ENCODE measurements around the gene NAP1L4. TPM values are rescaled to one million over a fixed set of nuclear protein-coding genes. Genes with fewer than 3 reads are reported as not detected.

The NAP1L4 gene
- total RNA-seq, 1 donor from 2014 or later: 284 TPM

DNA sequence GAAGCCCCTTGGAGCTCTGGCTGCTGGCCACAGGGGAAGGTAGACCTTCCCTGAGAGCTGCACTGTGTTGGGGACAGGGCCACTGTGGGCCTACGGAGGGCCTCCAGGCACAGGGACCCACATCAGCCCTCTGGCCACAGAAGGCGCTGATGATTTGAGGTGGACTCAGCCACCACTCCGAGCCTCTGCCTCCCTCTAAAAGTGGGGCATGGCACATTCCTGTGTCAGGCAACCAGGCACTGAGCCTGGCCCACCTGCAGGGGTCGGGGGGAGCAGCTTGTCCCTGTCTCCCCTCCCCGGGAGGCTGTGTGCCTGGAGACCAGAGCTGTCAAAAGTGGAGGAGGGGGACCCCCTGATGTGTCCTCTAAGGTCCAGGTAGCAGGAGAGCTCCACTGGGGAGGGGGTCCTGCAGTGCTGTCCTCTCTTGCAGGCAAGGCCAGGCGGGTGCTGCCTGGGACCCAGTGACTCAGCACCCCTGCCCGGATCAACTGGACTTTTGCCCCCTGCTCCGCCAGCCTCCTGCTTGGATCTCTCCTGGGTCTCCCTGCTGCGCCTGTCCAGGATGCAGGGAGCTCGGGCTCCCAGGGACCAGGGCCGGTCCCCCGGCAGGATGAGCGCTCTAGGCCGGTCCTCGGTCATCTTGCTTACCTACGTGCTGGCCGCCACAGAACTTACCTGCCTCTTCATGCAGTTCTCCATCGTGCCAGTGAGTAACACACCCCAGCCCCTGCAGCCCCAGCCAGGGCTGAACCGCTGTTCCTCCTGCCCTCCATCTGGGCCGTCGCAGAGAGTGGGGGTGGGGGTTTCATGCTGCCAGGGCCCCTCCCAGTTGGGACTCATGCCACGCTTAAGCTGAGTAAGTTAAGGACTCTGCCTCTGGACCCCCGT lies 89.1 kb downstream of the NAP1L4 start:
- H3K4me1 Mint-ChIP-seq (ENCODE audit: low read depth): peaks cover 36% of the 10 kb centered on the region
- peak overlapping the region; percentile 72 for H3K4me3 Mint-ChIP-seq
- DNase-seq (ENCODE audit: low spot score): no peak
- intact Hi-C loops (cut with micrococcal nuclease): loop anchor here (1.0 to 5.0 kb wide), 7 partner anchors 11 to 526 kb away; partner anchors contain the start of genes CARS1, CD81, NAP1L4 and PHLDA2
- peaks cover 6% of the 10 kb centered on the region for H3K36me3 Mint-ChIP-seq (ENCODE audit: low read depth)
- H3K27me3 Mint-ChIP-seq (ENCODE audit: insufficient read depth): no peaks in the 10 kb centered on the region
- no peak overlapping the region for H3K27ac Mint-ChIP-seq
- peaks cover 10% of the 10 kb centered on the region for H3K9me3 Mint-ChIP-seq

DNA sequence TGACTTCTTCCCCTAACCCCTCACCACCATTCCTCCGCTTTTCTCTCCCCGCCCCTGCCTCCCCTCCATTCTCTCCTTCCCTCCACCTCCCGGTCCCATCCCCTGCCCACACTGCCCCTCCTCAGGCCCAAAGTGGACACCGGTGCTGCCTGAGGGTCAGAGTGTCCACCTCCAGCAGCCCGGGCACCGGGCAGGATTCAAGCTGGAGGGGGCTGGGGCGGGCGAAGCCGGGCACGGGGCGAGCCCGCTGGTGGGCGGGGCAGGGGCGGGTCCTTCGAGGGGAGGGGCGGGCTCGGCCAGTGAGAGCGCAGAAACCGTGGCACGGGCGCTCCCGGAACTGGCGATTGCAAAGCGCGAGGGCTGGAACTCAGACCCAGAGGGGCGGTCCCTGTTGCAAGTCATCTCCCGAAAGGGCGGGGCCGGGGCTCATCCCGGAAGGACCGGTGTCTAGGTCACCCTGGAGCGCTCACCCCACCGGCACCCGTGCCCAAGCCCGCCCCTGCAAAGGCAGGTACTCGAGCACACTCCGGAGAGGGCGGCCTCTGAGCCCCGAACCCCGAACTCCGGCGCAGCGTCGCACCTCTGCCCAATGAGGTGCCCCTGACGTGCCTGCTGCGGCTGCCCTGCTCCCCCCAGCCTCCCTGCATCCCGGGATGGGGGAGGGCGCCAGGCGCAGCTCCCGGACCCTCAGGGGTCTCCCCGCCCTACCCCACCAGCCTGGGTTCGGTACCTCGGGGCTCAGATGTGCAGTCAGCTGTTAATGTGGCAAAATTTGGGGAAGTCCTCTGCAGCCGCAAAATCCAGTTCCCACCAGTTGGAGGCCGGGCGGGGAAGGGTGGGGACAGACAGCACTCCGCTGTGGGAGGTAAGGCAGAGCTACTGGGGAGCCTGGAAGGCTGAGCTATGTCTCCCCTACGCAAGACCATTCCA lies 90.0 kb downstream of the NAP1L4 start:
- peak; percentile 93 for DNase-seq (ENCODE audit: low spot score)
- Mint-ChIP-seq H3K4me1 (ENCODE audit: low read depth) (peaks cover 41% of the 10 kb centered on the region), H3K27me3 (ENCODE audit: insufficient read depth) (no peaks in the 10 kb centered on the region), H3K36me3 (ENCODE audit: low read depth) (peaks cover 6% of the 10 kb centered on the region), H3K9me3 (peaks cover 10% of the 10 kb centered on the region), H3K4me3 (peak overlapping the region; percentile 72), H3K27ac (no peak overlapping the region)
- intact Hi-C loops (cut with micrococcal nuclease): loop anchor here (1.0 to 5.0 kb wide), 7 partner anchors 10 to 525 kb away; partner anchors contain the start of genes CARS1, CD81, NAP1L4 and PHLDA2

DNA sequence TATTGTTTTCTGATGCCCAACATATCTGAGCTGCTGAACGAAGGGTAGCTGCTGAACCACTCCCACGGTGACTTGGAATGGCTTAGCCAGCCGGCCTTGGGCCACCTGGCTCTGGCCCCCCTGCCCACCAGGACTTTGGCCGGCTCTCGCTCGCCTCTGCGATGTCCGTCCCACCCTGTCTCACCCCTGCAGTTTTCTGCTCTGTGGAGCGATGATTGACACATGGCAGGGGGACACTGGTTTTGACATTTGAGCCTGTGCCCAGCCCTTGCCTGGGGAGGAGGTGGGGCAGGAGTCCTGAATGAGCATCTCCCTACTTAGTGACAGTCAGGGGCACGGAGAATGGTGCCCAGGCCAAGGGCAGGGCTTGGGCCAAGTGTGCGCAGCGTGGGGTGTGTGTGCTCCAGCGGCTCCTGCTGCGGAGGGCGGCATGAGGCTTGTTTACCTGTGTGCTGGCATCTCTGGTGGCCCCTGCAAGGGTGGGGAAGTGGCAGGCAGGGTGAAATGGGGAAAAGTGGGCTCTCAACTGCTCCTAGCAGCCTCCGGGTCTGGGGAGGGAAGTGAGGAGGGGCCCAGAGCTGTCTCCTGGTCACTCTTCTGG lies 90.8 kb downstream of the NAP1L4 start:
- Mint-ChIP-seq H3K36me3 (ENCODE audit: low read depth) (peaks cover 6% of the 10 kb centered on the region), H3K27ac (no peak overlapping the region)
- intact Hi-C loops (cut with micrococcal nuclease): loop anchor here (5.0 kb wide), 1 partner anchor 156 kb away; the partner anchor contains the start of gene CARS1

DNA sequence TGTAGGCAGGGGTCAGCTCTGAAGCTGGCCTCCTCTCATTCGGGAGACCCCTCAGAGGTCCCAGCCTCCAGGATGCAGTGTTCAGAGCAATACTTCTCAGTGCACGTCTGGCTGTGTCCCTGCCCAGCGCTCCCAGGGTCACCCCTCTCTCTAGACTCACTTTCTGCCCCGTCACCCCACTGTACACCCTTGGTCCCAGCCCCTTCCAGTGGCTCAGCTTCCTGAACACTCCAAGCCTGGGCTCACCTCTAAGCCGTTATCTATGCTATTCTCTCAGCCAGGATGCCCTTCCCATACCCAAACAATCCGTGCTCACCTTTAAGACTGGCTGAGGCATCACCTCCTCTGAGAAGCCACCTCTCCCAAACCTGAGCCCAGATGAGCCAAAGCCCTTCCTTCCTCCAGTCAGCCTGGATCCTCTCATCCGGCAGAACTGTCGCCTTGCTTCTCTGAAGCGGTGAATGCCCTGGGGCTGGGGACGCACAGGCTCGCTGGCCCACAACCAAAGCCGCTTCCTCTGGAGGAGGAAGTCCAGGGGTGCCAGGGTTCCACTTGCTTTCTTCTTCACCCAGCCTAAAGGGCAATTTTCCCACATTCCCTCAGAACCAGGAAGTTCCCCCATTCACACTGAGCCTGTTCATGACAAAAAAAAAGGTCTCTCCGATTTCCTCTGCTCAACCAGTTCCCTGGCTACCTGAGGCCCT lies 92.9 kb downstream of the NAP1L4 start:
- Mint-ChIP-seq H3K27ac (peak overlapping the region; percentile 92), H3K4me3 (peak overlapping the region; percentile 82), H3K36me3 (ENCODE audit: low read depth) (no peaks in the 10 kb centered on the region), H3K4me1 (ENCODE audit: low read depth) (peaks cover 41% of the 10 kb centered on the region), H3K9me3 (no peaks in the 10 kb centered on the region), H3K27me3 (ENCODE audit: insufficient read depth) (no peaks in the 10 kb centered on the region)
- no peak for DNase-seq (ENCODE audit: low spot score)
- intact Hi-C loops (cut with micrococcal nuclease): loop anchor here (2.0 kb wide), 1 partner anchor 14 kb away; the partner anchor contains the start of gene CDKN1C

More for the DNA sequence above, 90.8 kb downstream of the NAP1L4 start:
- DNase-seq (ENCODE audit: low spot score): no peak
- Mint-ChIP-seq H3K9me3 (peaks cover 10% of the 10 kb centered on the region), H3K4me3 (peak overlapping the region; percentile 71), H3K27me3 (ENCODE audit: insufficient read depth) (no peaks in the 10 kb centered on the region), H3K4me1 (ENCODE audit: low read depth) (peaks cover 41% of the 10 kb centered on the region)

DNA sequence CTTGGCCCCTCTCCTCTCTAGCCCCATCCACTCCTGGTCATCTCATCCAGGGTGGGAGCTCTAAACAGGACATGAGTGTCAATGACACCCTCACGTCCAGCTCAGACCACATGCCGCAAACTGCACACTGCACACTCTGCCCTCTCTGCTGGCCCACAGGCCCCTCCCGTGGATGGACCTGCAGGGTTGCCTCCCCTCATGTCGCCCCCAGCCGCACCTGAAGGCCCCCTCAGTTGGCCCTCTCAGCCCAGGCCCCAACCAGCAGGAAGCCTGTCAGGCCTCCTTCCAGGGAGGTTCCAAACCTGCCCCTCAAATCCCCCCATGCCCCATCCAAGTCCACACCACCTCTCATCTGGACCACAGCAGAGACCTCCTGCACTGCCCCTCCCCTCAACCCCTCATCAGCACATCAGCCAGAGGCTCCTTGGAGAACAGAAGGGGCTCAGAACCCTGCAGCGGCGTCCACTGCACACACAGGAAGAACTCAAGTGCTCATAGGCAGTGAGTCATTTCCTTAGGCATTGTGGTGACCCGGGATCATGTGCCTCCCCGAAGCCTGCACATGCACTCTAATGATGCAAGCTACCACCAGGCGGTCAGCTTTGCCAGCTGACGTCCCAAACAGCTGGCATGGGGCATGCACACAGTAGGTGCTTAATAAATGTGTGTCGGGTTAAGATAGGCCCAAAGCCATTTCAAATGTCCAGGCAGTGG lies 93.6 kb downstream of the NAP1L4 start:
- peaks cover 36% of the 10 kb centered on the region for H3K4me1 Mint-ChIP-seq (ENCODE audit: low read depth)
- DNase-seq (ENCODE audit: low spot score): peak; percentile 45
- H3K27ac Mint-ChIP-seq: peak overlapping the region; percentile 92
- no peaks in the 10 kb centered on the region for H3K9me3 Mint-ChIP-seq
- intact Hi-C loops (cut with micrococcal nuclease): loop anchor here (2.0 kb wide), 1 partner anchor 14 kb away; the partner anchor contains the start of gene CDKN1C
- H3K27me3 Mint-ChIP-seq (ENCODE audit: insufficient read depth): no peaks in the 10 kb centered on the region
- H3K36me3 Mint-ChIP-seq (ENCODE audit: low read depth): no peaks in the 10 kb centered on the region
- H3K4me3 Mint-ChIP-seq: peak overlapping the region; percentile 82

DNA sequence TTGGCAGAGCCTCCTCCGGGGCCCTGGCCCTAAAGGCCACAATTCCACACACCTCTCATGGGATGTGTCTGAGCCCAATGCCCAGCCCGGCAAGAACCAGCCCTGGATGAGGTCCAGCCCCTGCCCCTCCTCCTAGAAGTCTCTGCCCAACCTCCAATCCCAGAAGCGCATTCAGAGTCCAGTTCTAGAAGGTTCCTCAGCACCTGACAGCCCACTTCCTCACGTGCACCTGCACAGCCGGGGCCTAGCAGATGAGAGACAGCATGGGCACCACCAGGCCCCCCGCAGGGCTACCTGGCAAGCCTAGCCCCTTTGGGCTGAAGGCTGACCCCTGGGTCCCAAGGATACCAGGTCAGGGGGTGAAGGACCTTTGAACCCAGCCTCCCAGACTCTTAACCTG lies 95.1 kb downstream of the NAP1L4 start:
- H3K27ac Mint-ChIP-seq: no peak overlapping the region
- DNase-seq (ENCODE audit: low spot score): no peak
- no peaks in the 10 kb centered on the region for H3K36me3 Mint-ChIP-seq (ENCODE audit: low read depth)
- peaks cover 34% of the 10 kb centered on the region for H3K4me1 Mint-ChIP-seq (ENCODE audit: low read depth)
- H3K4me3 Mint-ChIP-seq: no peak overlapping the region
- no peaks in the 10 kb centered on the region for H3K27me3 Mint-ChIP-seq (ENCODE audit: insufficient read depth)
- intact Hi-C loops (cut with micrococcal nuclease): no loop called here
- H3K9me3 Mint-ChIP-seq: no peaks in the 10 kb centered on the region

DNA sequence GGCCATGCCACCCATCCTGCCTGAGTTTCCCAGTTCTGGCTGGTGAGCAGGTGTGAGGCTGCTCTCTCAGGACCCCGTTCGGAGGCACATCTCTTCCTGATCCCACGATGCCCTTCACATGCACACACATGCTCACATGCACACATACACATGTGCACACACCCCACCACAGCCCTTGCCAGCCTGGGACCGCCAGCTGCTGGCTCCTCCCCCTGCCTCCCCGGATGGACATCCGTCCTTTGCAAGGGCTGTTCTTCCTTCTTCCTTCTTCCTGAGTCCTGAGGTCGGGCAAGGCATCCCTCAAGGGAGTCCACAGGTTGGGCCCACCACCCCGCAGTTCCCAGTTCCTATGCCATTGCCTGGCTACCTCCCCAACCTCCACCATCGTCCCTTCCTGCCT lies 96.1 kb downstream of the NAP1L4 start:
- Mint-ChIP-seq H3K4me3 (no peak overlapping the region), H3K27ac (no peak overlapping the region), H3K27me3 (ENCODE audit: insufficient read depth) (no peaks in the 10 kb centered on the region), H3K9me3 (no peaks in the 10 kb centered on the region), H3K36me3 (ENCODE audit: low read depth) (no peaks in the 10 kb centered on the region), H3K4me1 (ENCODE audit: low read depth) (peaks cover 41% of the 10 kb centered on the region)
- DNase-seq (ENCODE audit: low spot score): no peak
- intact Hi-C loops (cut with micrococcal nuclease): no loop called here

Other genes with a start within 250 kb of the NAP1L4 start
- 3.1 and 3.9 TPM in 2 replicates for gene CDKN1C, start 106.6 kb downstream of the NAP1L4 start, total RNA-seq
- 25.7 and 28.0 TPM in 2 replicates for gene PHLDA2, start 62.9 kb downstream of the NAP1L4 start, total RNA-seq
- gene CARS1, start 65.1 kb upstream of the NAP1L4 start, total RNA-seq: 60.5 and 63.6 TPM in 2 replicates
- gene OSBPL5, start 173.0 kb upstream of the NAP1L4 start, total RNA-seq: 1.6 and 1.9 TPM in 2 replicates
- not detected in 2 replicates for gene MRGPRG, start 226.5 kb upstream of the NAP1L4 start, total RNA-seq
- not detected in 2 replicates for gene MRGPRE, start 240.1 kb upstream of the NAP1L4 start, total RNA-seq

All from activated T-helper 1 cell treated with anti-CD3 and anti-CD28 coated beads, Interleukin-12 subunit alpha, Interleukin-12 subunit beta, Interleukin-2, Interleukin-4 antibody, amounts not matched to agents 30 ng/mL and 10 ng/mL and 1 ng/mL, durations not matched to agents 14 hours and 24 hours and 36 hours (primary cell).